Right lobe of liver (tissue), 6 donors: ENCODE results near the gene MID1. TPM values are rescaled to one million over a fixed set of nuclear protein-coding genes. Genes with fewer than 3 reads are reported as not detected.

Experiments
- ATAC-seq, 4 donors: fragments of 200-7000 bp; cut with Tn5 transposase; one replicate each; pipeline ENCODE4 v1.9.1; 2020; ENCODE audit warnings: mild to moderate bottlenecking in 4 of 4, moderate library complexity in 4 of 4
- DNase-seq, 3 donors: peaks; one replicate each; pipeline ENCODE4 v3.0.0-alpha.2; 2020
- H3K27ac ChIP-seq, 3 donors: fragments of 200-600 bp; one replicate each; pipeline ENCODE4 v1.8.0; 2022
- H3K27me3 ChIP-seq, 2 donors: fragments of 200-600 bp; one replicate each; pipeline ENCODE4 v1.8.0; 2022
- H3K36me3 ChIP-seq, 4 donors: fragments of 200-600 bp; sonication (generic) in 1 of 4; one replicate each; pipeline versions ENCODE4 v1.5.1 to v1.8.0; 2017 to 2022; ENCODE audit warnings: control low read depth in 1 of 4
- H3K4me1 ChIP-seq, 4 donors: fragments of 200-600 bp; sonication (generic) in 1 of 4; one replicate each; pipeline versions ENCODE4 v1.5.1 to v1.8.0; 2017 to 2022; ENCODE audit warnings: control low read depth in 1 of 4
- H3K4me3 ChIP-seq, 3 donors: fragments of 200-600 bp; one replicate each; pipeline ENCODE4 v1.8.0; 2022
- H3K9me3 ChIP-seq, 4 donors: fragments of 200-600 bp; sonication (generic) in 1 of 4; one replicate each; pipeline versions ENCODE4 v1.5.1 to v1.8.0; 2017 to 2022; ENCODE audit warnings: control low read depth in 1 of 4
- POLR2A ChIP-seq: fragments of 450-650 bp; IDR thresholded peaks from one replicate; pipeline ENCODE4 v1.6.1; 2017; ENCODE audit warnings: antibody characterized with exemption, mild to moderate bottlenecking
- WGBS: methylation state at CpG from one replicate; pipeline ENCODE4 v1.1.6; 2018; ENCODE audit warnings: low coverage, low lambda C conversion rate; ENCODE audit not compliant: insufficient coverage; ENCODE audit errors: missing lambda C conversion rate; 5-methylcytosine and 5-hydroxymethylcytosine counted together
- intact Hi-C, 2 donors: fragments of 100-400 bp; cut with DNase I; formaldehyde crosslinking; loops; one replicate each; pipeline versions ENCODE4 v1.11.2 to v1.14.1; 2022
- total RNA-seq, 6 experiments: library from RNA; depleted of rRNA in 2 of 6; stranded (reverse); fragments of >200 nt in 2 of 6; fragmentation: NEBNext Ultra II Directional in 3 of 6; extraction: Animal tissue kit (Norgen Biotek cat#: 25700) in 3 of 6; gene quantifications; one replicate each; pipeline versions ENCODE4 v1.1.0 to v1.2.4, GENCODE V29; 2016 to 2023
- TF ChIP-seq, protein P1 (sequence below), 4 donors: fragments of 200-600 bp in 3 of 4; fragments of 450-650 bp in 1 of 4; IDR thresholded peaks; one replicate each; pipeline versions ENCODE4 v1.5.1 to v1.8.0; 2016 to 2022; ENCODE audit warnings: antibody characterized with exemption in 4 of 4, mild to moderate bottlenecking in 2 of 4
- donor health status: DM: no; HTN: yes; CAD: no.
- donor health status: DM: no; HTN: no; CAD: no.
- donor health status: DM: no; HTN: no; CAD: no.
- donor health status: DM: no; HTN: yes; CAD: no.
- donor health status: DM: no; HTN: yes; CAD: no.

Gene MID1
- total RNA-seq, 6 experiments from 2014 or later, result 2.2 to 10.0 (median 4.6) TPM

DNA sequence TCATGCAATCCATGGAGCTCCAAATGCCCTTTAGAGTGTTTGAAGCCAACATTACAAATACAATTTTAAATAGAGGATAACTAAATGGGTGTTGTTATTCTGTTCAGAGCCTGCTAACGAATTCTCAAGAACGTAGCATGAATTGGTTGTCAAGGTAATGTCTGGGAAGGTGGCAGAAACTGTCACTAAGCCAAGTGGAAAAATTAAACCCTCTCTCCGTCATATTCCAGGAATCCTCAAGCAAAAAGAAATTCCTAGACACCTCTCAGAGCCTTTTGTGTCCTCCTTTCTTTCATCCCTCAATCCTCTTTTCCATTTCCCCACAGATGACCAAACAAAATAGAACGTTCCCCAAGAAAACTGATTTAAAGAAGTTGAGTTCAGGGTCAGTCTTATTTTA lies 204.0 kb downstream of the MID1 start:
- Histone ChIP-seq H3K27me3 (no peaks in the 10 kb centered on the region), H3K27ac (no peak overlapping the region), H3K4me3 (no peak overlapping the region), H3K4me1 (no peaks in the 10 kb centered on the region), H3K9me3 (peaks cover 0 to 2% (median 0%) of the 10 kb centered on the region in 4 donors), H3K36me3 (no peaks in the 10 kb centered on the region)
- intact Hi-C loops, result no loop called here
- 48% methylated on average over 4 of the region's 4 CpGs for WGBS
- no peak for DNase-seq
- TF ChIP-seq, protein P1, sequence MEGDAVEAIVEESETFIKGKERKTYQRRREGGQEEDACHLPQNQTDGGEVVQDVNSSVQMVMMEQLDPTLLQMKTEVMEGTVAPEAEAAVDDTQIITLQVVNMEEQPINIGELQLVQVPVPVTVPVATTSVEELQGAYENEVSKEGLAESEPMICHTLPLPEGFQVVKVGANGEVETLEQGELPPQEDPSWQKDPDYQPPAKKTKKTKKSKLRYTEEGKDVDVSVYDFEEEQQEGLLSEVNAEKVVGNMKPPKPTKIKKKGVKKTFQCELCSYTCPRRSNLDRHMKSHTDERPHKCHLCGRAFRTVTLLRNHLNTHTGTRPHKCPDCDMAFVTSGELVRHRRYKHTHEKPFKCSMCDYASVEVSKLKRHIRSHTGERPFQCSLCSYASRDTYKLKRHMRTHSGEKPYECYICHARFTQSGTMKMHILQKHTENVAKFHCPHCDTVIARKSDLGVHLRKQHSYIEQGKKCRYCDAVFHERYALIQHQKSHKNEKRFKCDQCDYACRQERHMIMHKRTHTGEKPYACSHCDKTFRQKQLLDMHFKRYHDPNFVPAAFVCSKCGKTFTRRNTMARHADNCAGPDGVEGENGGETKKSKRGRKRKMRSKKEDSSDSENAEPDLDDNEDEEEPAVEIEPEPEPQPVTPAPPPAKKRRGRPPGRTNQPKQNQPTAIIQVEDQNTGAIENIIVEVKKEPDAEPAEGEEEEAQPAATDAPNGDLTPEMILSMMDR (IDR thresholded peaks at IDR 0.05), result no peak
- no peak for TF ChIP-seq POLR2A
- ATAC-seq, result no peak

DNA sequence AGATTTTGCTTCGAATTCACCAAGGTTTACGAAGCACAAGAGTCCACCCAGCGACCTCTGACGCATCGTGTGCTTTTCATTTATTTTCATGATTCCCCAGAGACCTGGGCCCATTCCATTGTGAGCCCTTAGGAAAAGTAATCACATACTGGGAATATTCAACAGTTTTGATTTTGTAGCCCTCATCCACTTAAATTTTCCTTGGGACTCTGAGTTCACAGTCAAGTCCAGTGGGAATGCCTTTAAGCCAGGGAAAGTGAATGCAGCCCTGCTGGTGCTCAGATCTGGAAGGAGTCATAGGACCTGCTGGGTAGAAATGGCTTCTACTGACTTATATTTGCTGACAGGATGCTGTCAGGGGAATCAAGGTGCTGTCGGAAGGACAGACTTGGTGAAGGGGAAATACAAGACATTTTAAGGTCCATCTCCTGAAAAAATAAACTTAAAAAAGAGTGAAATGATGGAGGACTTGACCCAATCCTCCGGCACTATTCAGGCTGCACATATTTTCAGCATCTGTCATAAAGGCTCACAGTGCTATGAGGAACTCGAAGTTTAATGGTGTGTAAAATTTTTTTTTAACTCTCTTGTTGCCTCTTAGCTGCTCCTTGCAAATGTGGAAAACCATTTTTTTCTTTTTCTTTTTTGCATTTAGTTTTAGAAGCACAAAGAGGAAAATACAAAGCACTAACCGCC lies 204.9 kb downstream of the MID1 start:
- DNase-seq, result no peak
- H3K36me3 ChIP-seq, result no peaks in the 10 kb centered on the region
- no peaks in the 10 kb centered on the region for H3K4me1 ChIP-seq
- TF ChIP-seq POLR2A, result no peak
- TF ChIP-seq, protein P1 (IDR thresholded peaks at IDR 0.05), result no peak
- 64% methylated on average over 7 of the region's 9 CpGs for WGBS
- no peaks in the 10 kb centered on the region for H3K27me3 ChIP-seq
- no peak overlapping the region for H3K27ac ChIP-seq
- no peaks in the 10 kb centered on the region for H3K9me3 ChIP-seq
- no peak overlapping the region for H3K4me3 ChIP-seq
- ATAC-seq, result no peak
- intact Hi-C loops, result no loop called here

DNA sequence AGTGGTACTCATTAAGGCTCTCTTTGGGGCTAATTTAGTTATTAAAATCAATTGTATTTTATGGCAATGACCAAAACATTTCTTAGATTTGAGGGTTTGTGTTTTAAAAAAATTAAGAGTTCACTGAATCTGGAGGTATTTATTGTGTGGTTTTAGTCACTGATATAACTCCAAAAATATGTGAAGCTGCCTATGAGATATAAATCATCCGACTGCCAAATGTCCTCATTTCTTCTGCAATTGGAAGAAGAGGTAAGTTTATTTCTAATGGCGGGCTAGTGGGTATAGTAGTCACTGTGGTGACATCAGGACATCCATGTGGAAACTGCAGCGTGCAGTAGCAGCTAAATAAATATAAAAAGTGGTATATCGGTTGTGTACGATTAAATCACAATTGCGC lies 205.5 kb downstream of the MID1 start:
- no peak overlapping the region for H3K27ac ChIP-seq
- no peak for TF ChIP-seq POLR2A
- TF ChIP-seq, protein P1 (IDR thresholded peaks at IDR 0.05), result no peak
- DNase-seq (no peak), ATAC-seq (no peak)
- no peaks in the 10 kb centered on the region for H3K36me3 ChIP-seq
- no peaks in the 10 kb centered on the region for H3K27me3 ChIP-seq
- H3K9me3 ChIP-seq, result no peaks in the 10 kb centered on the region
- H3K4me1 ChIP-seq, result no peaks in the 10 kb centered on the region
- WGBS, result 58% methylated on average over 3 of the region's 6 CpGs
- H3K4me3 ChIP-seq, result no peak overlapping the region
- intact Hi-C loops, result no loop called here

DNA sequence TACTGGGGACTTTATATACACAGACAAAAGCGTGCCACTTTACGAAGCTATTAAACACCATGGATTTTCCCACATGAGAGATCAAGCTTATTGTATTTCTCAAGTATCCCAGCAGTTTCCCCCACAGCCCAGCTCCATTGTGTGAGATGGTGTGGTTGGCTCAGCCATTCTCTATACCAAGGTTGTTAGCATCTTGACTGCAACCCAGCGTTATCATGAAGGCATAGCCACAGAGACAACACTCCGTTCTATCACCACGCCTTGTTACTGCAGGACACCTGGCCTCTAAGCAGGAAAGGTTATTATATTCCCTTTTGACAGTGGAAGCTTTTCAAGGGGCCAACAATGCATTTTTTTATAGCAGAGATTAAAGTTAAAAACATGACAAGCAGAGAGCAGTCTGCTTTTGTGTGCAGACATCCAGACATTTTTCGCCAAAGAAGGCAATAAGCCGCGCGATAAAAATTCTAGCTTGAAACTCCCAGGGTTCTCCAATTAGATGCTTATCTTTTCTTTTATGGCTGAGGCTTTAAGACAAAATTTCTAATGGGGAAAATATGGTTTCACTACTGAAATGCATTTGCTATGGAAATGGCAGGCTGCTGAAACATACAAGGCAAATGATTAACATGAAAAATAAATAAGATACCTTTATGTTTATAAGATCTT lies 206.1 kb downstream of the MID1 start:
- intact Hi-C loops, result no loop called here
- Histone ChIP-seq H3K9me3 (no peaks in the 10 kb centered on the region), H3K4me3 (no peak overlapping the region), H3K27ac (no peak overlapping the region), H3K4me1 (no peaks in the 10 kb centered on the region), H3K36me3 (no peaks in the 10 kb centered on the region), H3K27me3 (no peaks in the 10 kb centered on the region)
- DNase-seq (no peak), ATAC-seq (no peak)
- 70% methylated on average over 9 of the region's 9 CpGs for WGBS
- TF ChIP-seq, protein P1 (IDR thresholded peaks at IDR 0.05), result no peak
- no peak for TF ChIP-seq POLR2A
